Neuron (in vitro differentiated cells): Measurements from ENCODE around the gene SLC8A3.
A peak's percentile ranks its signal among the peaks of the same experiment; 100 is the strongest.

Source experiments
- H2AFZ ChIP-seq: one replicate; pipeline ENCODE4 v1.6.1; 2013; ENCODE audit warnings: low read depth, mild to moderate bottlenecking, inconsistent platforms, low read length, moderate library complexity
- H3K27me3 ChIP-seq: one replicate; pipeline ENCODE4 v1.6.1; 2013; ENCODE audit warnings: low read length; ENCODE audit not compliant: insufficient read depth
- H3K36me3 ChIP-seq: one replicate; pipeline ENCODE4 v1.6.1; 2013; ENCODE audit warnings: low read length; ENCODE audit not compliant: insufficient read depth
- H3K4me1 ChIP-seq: one replicate; pipeline ENCODE4 v1.6.1; 2013; ENCODE audit warnings: low read length; ENCODE audit not compliant: insufficient read depth
- H3K4me3 ChIP-seq: 2 replicates; pipeline ENCODE4 v1.5.1; 2013; ENCODE audit warnings: mild to moderate bottlenecking, low read length, moderate library complexity
- H3K9me3 ChIP-seq: one replicate; pipeline ENCODE4 v1.6.1; 2013; ENCODE audit warnings: low read length

Gene SLC8A3

GRCh38 chr14:70190156-70190555 is 1.4 kb upstream of the SLC8A3 start:
- Histone ChIP-seq H3K4me1 (peaks cover 24% of the 10 kb centered on the region), H3K27me3 (peaks cover 47% of the 10 kb centered on the region), H3K36me3 (no peaks in the 10 kb centered on the region)

DNA sequence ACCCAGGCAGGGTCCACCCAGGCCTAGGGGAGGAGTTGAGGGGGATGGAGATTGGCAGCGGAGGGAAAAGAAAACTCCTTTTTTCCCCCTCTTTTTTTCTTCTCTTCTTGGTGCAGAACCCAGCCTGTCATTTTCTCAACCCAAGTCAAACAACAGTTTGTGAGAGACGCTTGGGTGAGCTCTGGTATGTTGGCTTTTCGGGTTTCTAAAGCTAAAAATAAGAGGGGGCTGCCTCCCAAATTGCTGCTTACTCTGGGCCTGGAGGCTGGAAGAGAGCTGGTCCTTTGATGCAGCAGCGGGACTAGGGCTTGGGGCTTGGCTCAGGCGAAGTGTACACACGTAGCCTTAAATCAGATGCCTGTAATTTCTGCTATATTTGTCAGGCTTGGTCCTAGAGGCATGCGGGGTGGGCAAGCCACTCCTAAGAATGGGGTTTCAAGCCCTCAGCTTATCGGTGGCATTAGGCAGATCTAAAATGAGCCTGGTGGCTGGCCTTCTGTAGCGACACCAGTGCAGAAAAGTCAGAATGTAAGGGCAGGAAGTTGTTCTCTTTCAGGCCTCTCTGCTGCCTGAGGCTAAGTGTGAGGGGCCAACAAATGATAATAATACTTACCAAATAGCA is 816 bp upstream of the SLC8A3 start:
- Histone ChIP-seq H2AFZ (peak overlapping the region; percentile 89), H3K36me3 (no peaks in the 10 kb centered on the region), H3K4me1 (peaks cover 24% of the 10 kb centered on the region), H3K27me3 (peaks cover 48% of the 10 kb centered on the region), H3K4me3 (peak overlapping the region; percentile 48), H3K9me3 (no peaks in the 10 kb centered on the region)

More at GRCh38 chr14:70190156-70190555, 1.4 kb upstream of the SLC8A3 start:
- Histone ChIP-seq H3K4me3 (no peak overlapping the region), H3K9me3 (no peaks in the 10 kb centered on the region), H2AFZ (no peak overlapping the region)

- peak overlapping the region; percentile 48 for H3K4me3 ChIP-seq
- peaks cover 51% of the 10 kb centered on the region for H3K27me3 ChIP-seq
- peak overlapping the region; percentile 89 for H2AFZ ChIP-seq
- peaks cover 24% of the 10 kb centered on the region for H3K4me1 ChIP-seq
- no peaks in the 10 kb centered on the region for H3K9me3 ChIP-seq
- H3K36me3 ChIP-seq = no peaks in the 10 kb centered on the region
These were observed 461 bp downstream of the SLC8A3 start for GRCh38 chr14:70188322-70188658.

DNA sequence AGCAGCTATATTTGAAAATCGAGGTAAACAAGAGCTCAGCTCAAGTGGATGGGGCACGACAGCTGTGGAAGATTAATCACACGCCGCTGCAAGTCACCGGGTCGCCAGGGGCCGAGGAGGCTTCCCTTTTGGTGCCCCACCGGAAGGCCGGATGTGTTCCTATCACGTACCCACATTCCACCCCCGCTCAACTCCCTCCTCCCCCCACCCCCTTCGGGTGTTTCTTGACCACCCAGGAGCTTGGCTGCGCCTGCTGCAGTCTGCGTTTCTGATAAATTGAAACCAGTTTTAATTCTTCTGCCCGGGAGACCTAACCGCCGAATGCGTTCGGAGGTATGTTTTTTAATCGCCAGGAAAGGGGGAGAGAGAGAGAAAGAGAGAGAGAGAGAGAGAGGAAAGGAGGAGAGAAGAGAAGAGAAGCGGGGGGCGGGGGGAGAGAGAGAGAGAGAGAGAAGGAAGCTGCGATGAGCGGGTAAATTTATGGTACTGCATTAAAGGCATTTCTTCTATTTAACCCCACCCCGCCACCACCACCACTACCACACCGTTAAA is 1.8 kb downstream of the SLC8A3 start:
- Histone ChIP-seq H2AFZ (peak overlapping the region; percentile 89), H3K4me1 (peaks cover 24% of the 10 kb centered on the region), H3K36me3 (no peaks in the 10 kb centered on the region), H3K4me3 (peak overlapping the region; percentile 48), H3K27me3 (peaks cover 52% of the 10 kb centered on the region), H3K9me3 (no peaks in the 10 kb centered on the region)

- peaks cover 15% of the 10 kb centered on the region for H3K4me1 ChIP-seq
- H2AFZ ChIP-seq = no peak overlapping the region
- H3K9me3 ChIP-seq = no peaks in the 10 kb centered on the region
- H3K4me3 ChIP-seq = no peak overlapping the region
- H3K36me3 ChIP-seq = no peaks in the 10 kb centered on the region
- H3K27me3 ChIP-seq = peaks cover 34% of the 10 kb centered on the region
These were observed 4.8 kb downstream of the SLC8A3 start for GRCh38 chr14:70183991-70184390.

GRCh38 chr14:70181276-70181675 is 7.5 kb downstream of the SLC8A3 start:
- Histone ChIP-seq H3K9me3 (no peaks in the 10 kb centered on the region), H3K36me3 (no peaks in the 10 kb centered on the region), H3K4me3 (no peak overlapping the region), H3K4me1 (no peaks in the 10 kb centered on the region), H3K27me3 (peaks cover 18% of the 10 kb centered on the region), H2AFZ (no peak overlapping the region)

GRCh38 chr14:70180718-70181117 is 8.0 kb downstream of the SLC8A3 start:
- Histone ChIP-seq H3K9me3 (no peaks in the 10 kb centered on the region), H3K4me1 (no peaks in the 10 kb centered on the region), H3K4me3 (no peak overlapping the region), H2AFZ (no peak overlapping the region), H3K36me3 (no peaks in the 10 kb centered on the region), H3K27me3 (peaks cover 14% of the 10 kb centered on the region)

- Histone ChIP-seq H3K9me3 (no peaks in the 10 kb centered on the region), H3K4me1 (no peaks in the 10 kb centered on the region), H3K36me3 (no peaks in the 10 kb centered on the region), H3K27me3 (peaks cover 5% of the 10 kb centered on the region), H3K4me3 (no peak overlapping the region), H2AFZ (no peak overlapping the region)
These were observed 11.5 kb downstream of the SLC8A3 start for GRCh38 chr14:70177081-70177800.

- no peaks in the 10 kb centered on the region for H3K27me3 ChIP-seq
- H3K9me3 ChIP-seq = no peaks in the 10 kb centered on the region
- no peak overlapping the region for H3K4me3 ChIP-seq
- H2AFZ ChIP-seq = no peak overlapping the region
- H3K36me3 ChIP-seq = no peaks in the 10 kb centered on the region
- no peaks in the 10 kb centered on the region for H3K4me1 ChIP-seq
These were observed 15.2 kb downstream of the SLC8A3 start for GRCh38 chr14:70173569-70173968.

DNA sequence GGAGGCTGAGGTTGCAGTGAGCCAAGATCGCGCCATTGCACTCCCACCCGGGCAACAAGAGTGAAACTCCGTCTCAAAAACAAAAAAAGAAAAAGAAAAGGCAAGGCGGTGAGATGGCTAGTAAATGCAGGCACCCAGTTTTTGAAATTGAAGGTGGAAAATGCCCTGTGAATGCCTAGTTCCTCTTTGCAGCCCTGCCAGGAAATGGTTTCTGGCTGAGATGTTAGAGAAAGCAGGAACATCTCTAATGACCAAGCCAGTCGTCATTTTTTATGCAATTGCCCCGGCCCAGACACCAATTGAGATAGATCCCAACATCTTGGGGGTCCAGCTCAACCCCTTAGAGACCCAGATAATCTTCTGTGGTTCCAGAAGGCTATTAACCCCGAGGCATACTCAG is 17.0 kb downstream of the SLC8A3 start:
- no peak overlapping the region for H3K4me3 ChIP-seq

GRCh38 chr14:70170976-70171375 is 17.8 kb downstream of the SLC8A3 start:
- Histone ChIP-seq H3K27me3 (no peaks in the 10 kb centered on the region), H2AFZ (no peak overlapping the region), H3K4me3 (no peak overlapping the region), H3K4me1 (no peaks in the 10 kb centered on the region), H3K9me3 (peaks cover 1% of the 10 kb centered on the region), H3K36me3 (no peaks in the 10 kb centered on the region)

More for the DNA sequence above, 17.0 kb downstream of the SLC8A3 start:
- Histone ChIP-seq H3K4me1 (no peaks in the 10 kb centered on the region), H3K9me3 (peaks cover 1% of the 10 kb centered on the region), H3K36me3 (no peaks in the 10 kb centered on the region), H3K27me3 (no peaks in the 10 kb centered on the region), H2AFZ (no peak overlapping the region)

GRCh38 chr14:70168406-70168805 is 20.3 kb downstream of the SLC8A3 start:
- Histone ChIP-seq H3K27me3 (no peaks in the 10 kb centered on the region), H3K4me1 (no peaks in the 10 kb centered on the region), H3K36me3 (no peaks in the 10 kb centered on the region), H3K4me3 (no peak overlapping the region), H2AFZ (no peak overlapping the region), H3K9me3 (peaks cover 1% of the 10 kb centered on the region)

DNA sequence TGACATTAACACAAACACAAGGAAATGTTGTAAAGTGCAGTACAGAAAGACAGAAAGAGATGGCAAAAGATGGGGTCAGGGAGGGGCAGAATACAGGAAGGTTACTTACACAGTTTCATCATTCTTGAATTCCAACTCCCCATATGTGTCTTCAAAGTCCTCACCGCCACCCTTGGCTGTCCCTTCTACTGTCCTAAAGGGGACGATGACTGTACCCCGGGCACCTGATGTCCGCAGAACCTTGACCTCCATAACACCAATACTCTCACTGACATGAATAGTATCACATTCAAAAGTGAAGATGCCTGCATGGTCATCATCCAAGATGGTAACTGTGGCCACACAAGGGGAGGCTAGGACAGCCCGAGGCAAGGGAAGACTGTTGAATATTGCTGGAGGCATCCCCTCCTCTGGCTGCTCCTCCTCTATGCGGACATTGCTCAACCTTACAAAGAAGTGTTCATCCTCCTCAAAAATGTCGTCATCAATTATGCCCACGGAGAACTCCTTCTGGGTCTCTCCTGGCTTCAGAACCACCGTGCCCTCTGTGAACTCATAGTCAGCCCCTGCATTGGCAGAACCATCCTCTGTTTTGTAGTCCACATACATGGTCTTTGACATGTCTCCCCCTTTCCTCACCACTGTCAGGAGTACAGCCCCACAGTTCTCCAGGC is 22.1 kb downstream of the SLC8A3 start:
- H3K9me3 ChIP-seq = peaks cover 1% of the 10 kb centered on the region
- no peak overlapping the region for H2AFZ ChIP-seq
- no peaks in the 10 kb centered on the region for H3K27me3 ChIP-seq
- no peak overlapping the region for H3K4me3 ChIP-seq
- H3K36me3 ChIP-seq = no peaks in the 10 kb centered on the region
- H3K4me1 ChIP-seq = no peaks in the 10 kb centered on the region
